Erythroblast (primary cell): ENCODE measurements around the gene USP15.

Source experiments
- GATA1 ChIP-seq: IDR thresholded peaks from 2 replicates; pipeline ENCODE4 v1.6.1; 2011; ENCODE audit warnings: low read depth, mild to moderate bottlenecking, control low read depth, low read length, moderate library complexity
- POLR2A ChIP-seq: IDR thresholded peaks from 2 replicates; pipeline ENCODE4 v1.6.1; 2011; ENCODE audit warnings: mild to moderate bottlenecking, low read length

- TF ChIP-seq POLR2A, result no peak
- TF ChIP-seq GATA1, result no peak
These were observed 45.4 kb upstream of the USP15 start for GRCh38 chr12:62214846-62215245.
